Activated T-cell treated with anti-CD3 and anti-CD28 coated beads for 1 hour (primary cell): ENCODE data around the gene PIK3CB.
"Not testable (repeated sequence)": the region's sequence is repeated elsewhere in the genome, so short reads cannot be mapped to it uniquely, and the experiment has no call there.

Source experiments
- DNase-seq: peaks from one replicate; pipeline ENCODE4 v3.0.0-alpha.2; 2020; ENCODE audit warnings: low read depth

PIK3CB gene

GRCh38 chr3:138846824-138847223 is 12.1 kb upstream of the PIK3CB start:
- not testable (repeated sequence) for DNase-seq

GRCh38 chr3:138846262-138846791 is 11.6 kb upstream of the PIK3CB start:
- no peak for DNase-seq

GRCh38 chr3:138845771-138846173 is 11.0 kb upstream of the PIK3CB start:
- DNase-seq = no peak

- no peak for DNase-seq
These were observed 10.5 kb upstream of the PIK3CB start for GRCh38 chr3:138845181-138845601.

GRCh38 chr3:138842483-138843188 is 7.9 kb upstream of the PIK3CB start:
- DNase-seq = no peak

- DNase-seq = not testable (repeated sequence)
These were observed 3.7 kb upstream of the PIK3CB start for GRCh38 chr3:138838385-138838784.

GRCh38 chr3:138835846-138836245 is 1.1 kb upstream of the PIK3CB start:
- not testable (repeated sequence) for DNase-seq

- no peak for DNase-seq
These were observed 649 bp upstream of the PIK3CB start for GRCh38 chr3:138835397-138835757.

- DNase-seq = no peak
These were observed 681 bp downstream of the PIK3CB start for GRCh38 chr3:138833899-138834595.

GRCh38 chr3:138832473-138833057 is 2.2 kb downstream of the PIK3CB start:
- DNase-seq = not testable (repeated sequence)

GRCh38 chr3:138829886-138830510 is 4.7 kb downstream of the PIK3CB start:
- DNase-seq = no peak

GRCh38 chr3:138829097-138829496 is 5.6 kb downstream of the PIK3CB start:
- no peak for DNase-seq

- no peak for DNase-seq
These were observed 7.5 kb downstream of the PIK3CB start for GRCh38 chr3:138827222-138827621.

- DNase-seq = no peak
These were observed 9.4 kb downstream of the PIK3CB start for GRCh38 chr3:138825336-138825735.

- no peak for DNase-seq
These were observed 10.6 kb downstream of the PIK3CB start for GRCh38 chr3:138824114-138824506.

GRCh38 chr3:138820379-138820778 is 14.3 kb downstream of the PIK3CB start:
- not testable (repeated sequence) for DNase-seq

- no peak for DNase-seq
These were observed 16.4 kb downstream of the PIK3CB start for GRCh38 chr3:138818185-138818860.

GRCh38 chr3:138817695-138818094 is 17.0 kb downstream of the PIK3CB start:
- no peak for DNase-seq

- no peak for DNase-seq
These were observed 21.9 kb downstream of the PIK3CB start for GRCh38 chr3:138812806-138813205.

- no peak for DNase-seq
These were observed 25.1 kb downstream of the PIK3CB start for GRCh38 chr3:138809500-138810256.

GRCh38 chr3:138806376-138807080 is 28.2 kb downstream of the PIK3CB start:
- no peak for DNase-seq
